Activated CD8-positive, alpha-beta memory T cell treated with anti-CD3 and anti-CD28 coated beads, Interleukin-2, amount 50 U/mL, for 24 hours (primary cell): ENCODE data around the gene FANCC.

Source experiments
- DNase-seq: peaks from one replicate; pipeline ENCODE4 v3.0.0-alpha.2; 2020; ENCODE audit errors: extremely low read depth

The FANCC gene

DNA sequence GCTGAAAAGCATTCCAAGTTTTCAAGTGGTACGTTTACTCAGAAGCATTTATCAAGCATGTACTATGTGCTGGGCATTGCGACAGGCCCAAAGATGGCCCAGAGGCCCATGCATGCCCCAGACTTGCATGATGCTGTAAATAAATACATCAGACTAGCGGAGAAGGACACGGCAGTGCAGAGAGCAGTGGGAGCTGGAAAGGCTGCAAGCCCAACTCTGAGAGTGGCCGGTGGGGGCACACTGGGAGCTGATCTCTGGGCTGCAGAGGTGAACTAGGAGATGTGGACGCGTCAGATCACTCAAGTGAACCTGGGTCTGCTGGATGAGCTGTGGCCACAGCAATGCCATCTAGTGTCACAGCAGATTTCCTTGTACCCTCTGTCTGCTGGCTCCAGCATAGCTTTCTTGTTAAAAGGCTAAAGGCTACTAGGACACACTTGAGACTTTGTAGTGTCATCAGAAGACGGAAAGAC, 246.9 kb downstream of the FANCC start:
- no peak for DNase-seq

DNA sequence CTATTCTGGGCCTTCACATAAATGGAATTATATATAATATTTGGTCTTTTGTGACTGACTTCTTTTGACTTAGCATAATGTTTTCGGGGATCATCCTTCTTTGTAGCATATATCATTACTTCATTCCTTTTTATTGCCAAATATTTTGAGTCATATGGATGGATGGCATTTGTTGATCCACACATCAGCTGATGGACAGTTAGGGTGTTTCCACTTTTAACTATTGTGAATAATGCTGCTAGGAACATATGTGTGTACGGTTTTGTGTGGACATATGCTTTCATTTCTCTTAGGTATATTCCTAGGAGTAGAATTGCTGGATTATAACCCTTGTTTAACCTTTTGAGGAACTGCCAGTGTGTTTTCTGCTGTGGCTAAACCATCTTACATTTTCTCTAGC, 249.6 kb downstream of the FANCC start:
- no peak for DNase-seq

DNA sequence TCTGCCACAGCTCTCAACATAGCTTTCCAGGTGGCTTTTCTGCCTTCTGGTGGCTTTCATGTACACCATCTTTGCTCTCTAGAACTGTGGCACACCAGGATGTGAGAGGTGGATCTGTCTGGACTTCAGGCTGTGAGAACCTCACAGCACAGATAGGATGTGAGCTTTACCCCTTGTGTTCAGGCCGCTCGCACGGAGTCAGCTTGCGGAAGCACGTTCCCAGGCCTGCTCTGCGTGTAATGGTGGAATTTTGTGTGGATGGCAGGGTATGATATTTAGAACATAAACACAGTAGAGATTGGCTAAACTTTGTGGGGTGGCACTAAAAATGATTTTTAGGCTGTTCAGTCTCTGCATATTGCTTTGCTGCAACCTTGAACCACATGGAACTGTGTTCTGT, 250.5 kb downstream of the FANCC start:
- DNase-seq = no peak

DNA sequence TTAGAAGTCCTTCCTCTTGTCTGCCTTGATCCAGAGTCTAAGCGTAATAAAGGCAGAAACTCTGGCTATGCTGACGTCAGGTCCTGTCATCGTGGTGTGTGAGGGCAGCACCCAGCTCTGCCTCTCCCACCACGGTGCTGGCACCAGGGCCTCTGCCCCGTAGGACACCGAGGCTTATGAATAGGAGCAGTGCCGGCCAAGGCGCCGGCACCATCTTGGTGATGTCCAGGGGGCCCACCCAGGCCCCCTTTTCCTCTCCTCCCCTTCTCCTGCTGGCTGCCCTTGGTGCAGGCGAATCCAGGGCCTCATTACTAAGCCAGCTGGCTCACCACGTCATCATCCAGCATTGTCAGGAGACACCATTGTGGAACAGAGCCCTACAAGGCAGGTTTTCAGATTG, 252.3 kb downstream of the FANCC start:
- no peak for DNase-seq

DNA sequence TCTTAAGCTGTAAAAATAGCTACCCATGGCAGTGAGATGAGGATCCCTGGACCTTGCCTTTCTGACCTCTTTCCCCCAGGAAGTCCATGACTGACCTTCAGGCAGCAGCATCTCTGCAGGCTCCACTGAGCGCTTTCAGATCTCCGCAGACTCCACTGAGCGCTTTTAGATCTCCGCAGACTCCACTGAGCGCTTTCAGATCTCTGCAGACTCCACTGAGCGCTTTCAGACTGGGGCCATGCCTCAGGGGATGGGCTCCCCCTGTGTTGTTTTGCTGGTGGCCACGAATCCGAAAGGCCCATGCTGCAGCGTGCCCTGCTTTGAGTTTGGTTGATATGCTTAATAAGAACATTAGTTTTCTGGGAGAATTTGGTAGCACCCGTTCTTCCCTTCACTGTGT, 254.2 kb downstream of the FANCC start:
- no peak for DNase-seq

DNA sequence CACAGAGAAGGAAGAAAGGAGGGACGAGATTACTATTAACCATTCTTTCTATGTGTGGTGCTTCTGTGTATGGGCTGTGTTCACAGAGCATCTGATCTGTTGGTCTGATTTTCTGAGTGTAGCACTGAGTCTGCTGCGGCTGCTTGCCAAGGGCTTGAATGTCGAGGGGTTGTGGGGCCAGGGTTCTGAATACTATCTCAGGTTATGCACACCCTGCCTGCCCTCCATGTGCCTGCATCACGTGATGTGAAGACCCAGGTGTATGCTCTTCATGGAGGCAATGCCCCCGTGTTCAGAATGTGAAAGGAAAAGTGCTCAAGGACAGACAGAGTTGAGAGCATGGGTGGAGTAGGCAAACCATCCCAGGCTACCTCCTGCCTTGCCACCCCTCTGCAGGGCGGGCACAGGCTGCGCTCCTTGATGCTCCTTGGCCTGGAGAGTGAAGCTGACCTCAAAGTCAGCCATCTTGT, 254.9 kb downstream of the FANCC start:
- DNase-seq = no peak

DNA sequence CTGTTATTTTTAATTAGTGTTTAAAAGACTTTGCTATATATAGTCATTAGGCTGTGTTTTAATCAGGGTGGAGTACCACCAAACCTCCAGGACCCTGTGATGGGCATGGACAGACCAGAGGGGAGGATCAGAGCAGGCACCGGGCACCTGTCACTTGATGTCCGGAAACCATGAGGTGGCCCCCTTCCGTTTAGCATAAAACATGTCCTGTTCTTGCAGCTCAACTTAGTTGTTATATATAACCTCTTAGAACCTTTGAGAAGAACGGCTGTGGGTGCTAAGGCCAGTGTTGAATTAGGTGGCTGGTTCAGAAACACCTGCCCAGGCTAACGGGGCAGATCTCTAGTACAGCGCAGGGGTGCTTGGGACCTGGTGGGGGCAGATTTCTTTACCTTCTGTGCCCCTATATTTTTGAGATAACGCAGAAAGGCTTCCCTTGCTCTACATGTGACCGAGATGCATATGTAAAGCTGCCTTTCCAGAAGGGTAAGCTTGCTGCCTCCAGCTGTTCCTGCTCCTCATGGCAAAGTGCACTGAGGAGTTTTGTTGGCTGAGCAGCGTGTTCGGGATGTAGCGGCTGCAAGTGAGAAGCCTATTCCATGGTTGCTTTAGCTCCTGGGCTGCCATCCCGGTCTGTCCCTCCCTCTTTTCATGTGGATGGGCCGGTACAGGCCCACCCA, 255.5 kb downstream of the FANCC start:
- DNase-seq = no peak

DNA sequence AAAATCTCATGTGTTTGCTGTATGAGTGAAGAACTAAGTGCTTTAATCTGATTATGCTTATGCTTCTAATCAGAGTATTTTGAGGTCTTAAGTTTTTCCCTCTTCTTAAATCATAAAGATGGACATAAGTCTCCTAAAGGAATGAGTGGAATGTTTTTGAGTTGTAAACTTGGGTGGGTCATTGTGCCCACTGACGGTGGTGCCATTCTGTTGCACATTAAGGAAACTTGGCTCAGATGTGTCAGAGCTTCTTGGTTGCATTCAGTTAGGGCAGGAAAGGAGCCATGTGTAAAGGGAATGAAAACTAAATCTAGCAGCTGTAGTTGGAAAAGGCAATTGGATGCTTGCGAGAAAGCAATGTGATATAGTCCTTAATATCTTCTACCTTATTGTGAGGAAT, 256.6 kb downstream of the FANCC start:
- DNase-seq = no peak

DNA sequence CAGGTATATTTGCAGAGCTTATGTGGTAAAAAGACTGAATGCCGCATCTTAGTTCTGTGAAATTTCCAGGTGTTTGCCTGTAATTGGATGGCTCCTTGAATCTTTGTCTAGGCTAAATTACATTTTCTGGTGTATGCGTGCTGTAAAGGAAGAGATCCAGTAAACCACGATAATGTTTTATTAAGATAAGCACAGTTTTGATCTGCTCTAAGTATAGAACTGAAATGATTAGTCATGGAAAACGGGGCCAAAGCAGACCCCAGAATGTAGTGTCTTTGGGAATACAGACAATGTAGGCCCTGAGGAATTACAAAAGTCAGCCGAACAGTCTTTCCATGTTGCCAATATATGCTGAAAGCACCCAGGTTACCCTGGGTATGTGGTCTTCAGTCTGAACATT, 257.3 kb downstream of the FANCC start:
- no peak for DNase-seq

DNA sequence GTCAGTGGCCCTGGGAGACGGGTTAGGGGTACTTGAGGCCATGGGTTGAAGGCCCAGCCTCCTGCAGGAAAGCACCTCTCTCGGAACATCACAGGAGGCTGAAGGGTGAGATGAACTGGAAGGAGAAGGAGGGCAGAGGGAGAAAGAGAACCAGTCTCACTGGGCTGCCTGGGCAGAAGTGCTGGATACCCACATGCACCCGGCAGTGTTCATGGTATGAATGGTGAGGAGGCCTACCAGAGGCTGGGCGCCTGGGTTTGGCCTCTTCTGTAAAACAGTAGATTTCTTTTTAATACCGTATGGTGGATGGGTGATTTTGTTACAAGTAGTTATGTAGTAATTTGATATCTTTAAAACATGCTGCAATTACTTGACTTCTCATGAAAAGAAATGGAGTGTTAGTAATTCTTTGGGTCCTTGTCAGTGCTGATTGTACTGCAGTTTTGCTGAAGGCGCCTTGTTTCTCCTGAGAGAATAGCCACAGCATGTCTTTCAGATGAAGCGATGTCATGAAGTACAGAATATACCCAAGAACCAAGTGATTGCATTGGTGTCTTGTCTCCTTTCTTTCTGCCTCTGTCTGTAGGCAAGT, 258.6 kb downstream of the FANCC start:
- no peak for DNase-seq

DNA sequence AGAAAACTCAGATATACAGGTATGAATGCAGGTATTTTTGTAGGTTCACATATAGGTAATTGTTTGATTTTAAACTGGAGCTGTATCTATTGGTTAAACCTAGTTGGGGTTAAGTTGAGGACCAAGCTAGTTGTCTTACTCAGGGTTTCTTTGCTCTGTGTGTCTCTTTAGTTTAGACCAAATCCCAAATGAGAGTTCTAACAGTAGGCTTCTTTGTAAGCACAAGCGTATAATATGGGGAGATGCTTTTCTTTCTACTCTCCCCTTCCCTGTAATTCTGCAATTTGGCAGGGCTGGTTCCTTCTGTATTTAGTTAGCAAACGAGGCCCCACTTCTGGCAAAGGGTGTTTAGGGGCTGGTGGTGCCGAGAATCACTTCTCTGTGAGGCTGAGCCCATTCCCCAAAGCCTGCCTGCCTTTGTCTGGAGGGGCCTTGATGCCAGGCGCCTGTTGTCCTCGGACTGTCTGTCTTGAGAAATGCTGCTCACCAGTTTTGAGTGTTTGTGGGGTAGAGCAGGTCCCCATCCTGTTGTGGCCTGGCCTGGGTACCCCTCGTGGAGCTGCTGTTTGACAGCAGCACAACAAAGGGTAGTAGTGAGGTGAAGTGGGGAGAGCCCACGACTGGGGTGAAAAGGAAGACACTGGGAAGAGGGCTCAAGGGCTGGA, 259.3 kb downstream of the FANCC start:
- no peak for DNase-seq

DNA sequence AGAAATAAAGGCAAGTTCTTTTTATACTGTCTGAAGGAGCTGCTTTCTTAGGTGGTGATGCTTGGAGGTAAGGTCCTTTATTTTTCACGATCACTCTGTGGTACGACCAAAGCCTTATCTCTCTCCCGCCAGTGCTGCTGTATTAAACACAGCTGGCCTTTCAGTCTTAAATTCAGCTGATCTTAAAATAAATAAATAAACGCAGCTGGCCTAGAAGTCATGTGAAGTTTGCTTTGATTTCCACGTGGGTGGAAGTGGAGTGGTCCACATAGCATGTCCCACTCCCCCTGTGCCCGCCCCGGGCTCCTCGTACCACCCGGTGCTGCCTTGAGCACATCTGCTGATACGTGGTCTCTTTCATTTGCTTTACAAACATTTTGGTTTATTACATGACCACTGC, 260.4 kb downstream of the FANCC start:
- no peak for DNase-seq

DNA sequence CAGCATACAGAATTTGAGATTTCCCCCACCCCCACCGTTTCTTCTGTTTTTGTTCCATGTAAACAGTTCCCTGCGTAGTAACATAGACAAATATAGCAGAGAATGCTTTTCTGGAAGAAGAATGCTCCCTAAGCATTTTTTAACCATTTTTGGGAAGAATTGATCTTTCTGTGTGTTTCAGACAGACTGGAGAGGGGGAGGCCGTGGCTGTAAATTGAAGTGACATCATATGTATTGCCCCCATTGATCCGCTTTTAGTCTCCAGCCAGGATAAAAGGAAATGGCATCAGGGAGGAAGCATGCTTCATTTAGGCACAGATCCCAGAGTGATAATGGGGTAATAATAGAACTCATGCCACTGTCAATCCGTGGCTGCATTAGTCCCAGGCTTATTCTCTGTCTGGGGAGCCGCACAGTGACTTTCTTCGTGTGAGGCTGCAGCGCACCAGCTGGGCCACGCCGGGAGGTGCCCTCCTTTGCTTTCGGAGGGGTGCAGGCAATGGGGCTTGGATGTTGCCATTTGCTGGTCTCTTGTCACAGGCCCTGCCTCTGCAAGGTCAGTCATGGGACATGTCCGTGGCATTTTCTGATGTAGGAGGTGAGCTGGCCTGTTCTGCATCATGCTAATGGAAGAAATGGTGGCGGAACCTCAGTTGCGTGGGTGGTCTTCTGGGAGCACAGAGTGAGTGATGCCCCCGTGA, 261.5 kb downstream of the FANCC start:
- no peak for DNase-seq

DNA sequence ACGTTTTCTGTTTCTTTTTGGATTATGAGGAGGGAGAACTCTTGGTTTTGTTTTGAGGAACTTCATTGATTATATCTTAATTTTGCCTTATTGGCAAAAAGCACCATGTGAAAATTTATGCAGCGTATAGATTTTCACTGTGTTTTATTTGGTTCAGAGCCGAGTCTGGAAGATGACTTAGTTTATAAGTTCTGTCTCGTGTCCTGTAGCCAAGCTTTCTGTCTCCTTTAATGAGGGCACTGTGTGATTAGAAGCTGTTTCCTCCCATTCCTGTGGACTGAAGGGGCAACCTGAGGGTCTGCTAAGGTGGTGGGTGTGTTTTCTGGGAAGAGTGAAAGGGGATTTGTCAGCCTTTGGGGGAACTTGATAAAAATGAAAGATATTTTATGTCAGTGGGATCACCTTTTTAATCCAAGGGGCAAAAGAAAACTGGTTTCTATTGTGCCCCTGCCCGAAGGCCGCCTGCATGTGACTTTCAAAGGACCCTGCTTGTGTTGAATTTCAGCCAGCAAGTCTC, 262.1 kb downstream of the FANCC start:
- no peak for DNase-seq

DNA sequence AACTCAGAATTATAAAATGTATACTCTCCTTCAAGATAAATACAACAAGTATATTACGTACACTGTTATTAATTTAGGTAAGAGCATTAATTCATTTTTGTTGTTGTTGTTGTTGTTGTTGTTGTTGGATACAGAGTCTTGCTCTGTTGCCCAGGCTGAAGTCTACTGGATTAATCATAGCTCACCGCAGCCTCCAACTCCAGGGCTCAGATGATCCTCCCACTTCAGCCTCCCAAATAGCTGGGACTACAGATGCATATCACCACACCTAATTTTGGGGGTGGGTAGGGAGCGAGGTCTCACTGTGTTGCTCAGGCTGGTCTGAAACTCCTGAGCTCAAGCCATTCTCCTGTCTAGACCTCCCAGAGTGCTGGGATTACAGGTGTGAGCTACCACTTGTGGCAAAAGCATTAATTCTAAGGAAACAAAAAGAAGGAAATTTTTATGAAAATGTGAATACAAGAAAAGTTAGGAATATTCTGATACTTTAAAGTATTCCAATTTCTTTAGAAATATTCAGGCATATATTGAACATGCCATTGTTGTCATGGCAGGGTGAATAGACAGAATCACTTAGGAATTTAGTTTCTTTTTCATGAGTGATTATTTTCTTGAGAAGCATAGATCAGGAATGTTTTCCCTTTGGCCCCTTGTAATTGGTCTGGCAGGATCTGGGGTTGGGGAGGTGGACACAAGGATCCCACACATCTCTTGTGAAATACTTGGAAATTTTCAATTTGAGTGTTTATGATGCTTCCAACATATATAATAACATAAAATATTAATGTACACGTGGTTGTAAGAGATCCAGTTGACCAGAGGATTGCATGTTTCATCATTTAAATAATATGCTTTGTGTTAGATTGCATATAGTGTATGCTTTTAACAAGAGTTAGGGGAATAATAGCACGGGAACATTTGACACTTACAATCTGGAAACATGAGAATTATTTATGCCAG, 263.6 kb downstream of the FANCC start:
- DNase-seq = no peak

DNA sequence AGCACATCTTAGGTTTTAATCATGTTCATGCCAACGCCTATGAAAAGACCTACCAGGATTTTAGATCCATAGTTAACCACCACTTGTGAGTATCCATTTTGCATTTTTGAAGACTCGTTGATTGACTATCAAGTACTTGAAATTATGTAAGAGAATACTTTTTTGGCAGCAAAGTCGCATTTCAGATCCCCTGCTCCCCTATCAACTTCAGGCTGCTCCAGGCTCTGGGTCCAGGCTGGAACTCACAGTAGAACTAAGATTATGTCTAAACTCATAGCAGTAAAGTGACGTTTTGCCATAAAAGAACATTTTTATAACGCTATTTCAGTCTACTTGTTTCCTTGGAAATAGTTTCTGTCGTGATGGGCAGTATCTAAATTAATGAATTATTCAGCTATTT, 267.7 kb downstream of the FANCC start:
- no peak for DNase-seq
